Stimulated activated CD4-positive, alpha-beta T cell treated with anti-CD3 and anti-CD28 coated beads, Interleukin-1b, Interleukin-23, amount 100 ng/mL, for 1 hour (primary cell): Measurements from ENCODE around the gene TEN1.
A peak's percentile ranks its signal among the peaks of the same experiment; 100 is the strongest.

Experiments used
- DNase-seq, 2 donors: peaks; one replicate each; pipeline ENCODE4 v3.0.0-alpha.2; 2020; ENCODE audit warnings: low read depth in 2 of 2

The TEN1 gene

DNA sequence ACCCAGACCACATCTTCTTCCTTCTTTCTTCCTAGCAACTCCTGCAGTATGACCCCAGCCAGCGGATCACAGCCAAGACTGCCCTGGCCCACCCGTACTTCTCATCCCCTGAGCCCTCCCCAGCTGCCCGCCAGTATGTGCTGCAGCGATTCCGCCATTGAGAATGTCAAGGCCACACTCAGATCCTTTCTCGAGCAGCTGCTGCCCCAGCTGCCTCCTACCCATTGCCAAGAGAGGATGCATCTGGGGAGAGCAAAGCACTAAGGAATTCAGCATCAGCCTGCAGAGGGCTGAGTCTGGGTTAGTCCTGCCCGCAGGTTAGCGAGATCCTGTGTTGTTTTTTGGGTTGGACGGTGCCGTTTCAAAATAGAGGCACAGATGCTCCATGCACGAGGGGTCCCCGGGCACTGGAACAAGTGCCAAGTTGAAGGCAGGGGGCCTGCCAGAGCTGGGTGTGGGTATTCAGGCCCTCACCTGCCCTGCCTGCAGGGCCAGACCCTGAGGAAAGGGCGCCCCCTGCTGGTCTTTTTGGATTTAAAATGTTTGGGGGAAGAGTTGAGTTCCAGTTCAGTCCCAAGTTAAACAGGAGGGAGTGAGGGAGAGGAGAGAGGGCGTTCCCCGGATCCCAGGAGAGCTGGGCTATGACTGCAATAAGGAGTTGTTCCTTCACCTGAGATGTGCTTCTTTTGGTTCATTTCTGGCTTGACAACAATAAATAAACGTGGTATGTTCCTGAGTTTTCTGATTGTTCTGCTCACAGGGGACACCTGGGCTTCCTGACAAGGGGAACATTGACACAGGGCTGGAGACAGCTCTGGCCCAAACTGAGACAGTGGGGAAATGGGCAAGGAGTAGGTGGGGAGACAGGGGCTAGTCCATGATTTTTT, 26.5 kb downstream of the TEN1 start:
- DNase-seq: peak; percentile 64 to 81

DNA sequence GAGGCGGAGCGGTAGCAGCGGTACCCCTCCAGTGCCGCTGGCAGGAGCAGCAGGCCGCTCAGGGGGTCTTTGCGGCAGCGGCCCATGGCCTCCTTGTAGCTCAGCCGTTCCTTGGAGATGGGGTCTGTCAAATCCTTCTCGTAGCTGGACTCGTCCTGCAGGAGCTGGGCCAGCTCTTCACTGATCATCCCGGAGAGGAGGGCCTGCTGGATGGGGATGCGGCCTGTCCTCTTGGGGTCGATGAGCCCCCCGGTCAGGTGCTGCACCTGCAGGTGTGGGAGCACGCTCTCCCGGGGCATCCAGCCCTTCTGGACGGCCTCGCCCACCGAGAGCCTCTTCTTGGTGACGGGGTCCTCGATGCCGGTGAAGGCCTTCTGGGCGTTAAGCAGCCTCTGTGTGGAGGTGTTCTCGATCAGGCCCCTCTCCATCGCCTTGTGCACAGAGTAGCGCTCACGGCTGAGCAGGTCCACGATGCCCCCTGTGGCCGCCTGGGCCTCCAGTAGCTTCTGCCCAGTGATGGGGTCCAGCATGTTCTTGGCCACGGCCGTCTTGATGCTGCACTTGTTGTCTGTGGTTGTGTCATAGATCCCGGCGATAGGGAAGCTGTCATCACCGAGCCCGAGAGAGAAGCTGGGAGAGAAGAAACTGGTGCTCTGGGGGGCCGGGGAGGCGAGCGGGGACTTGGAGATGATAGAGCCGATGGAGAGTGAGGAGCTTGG, 28.2 kb downstream of the TEN1 start:
- no peak for DNase-seq

DNA sequence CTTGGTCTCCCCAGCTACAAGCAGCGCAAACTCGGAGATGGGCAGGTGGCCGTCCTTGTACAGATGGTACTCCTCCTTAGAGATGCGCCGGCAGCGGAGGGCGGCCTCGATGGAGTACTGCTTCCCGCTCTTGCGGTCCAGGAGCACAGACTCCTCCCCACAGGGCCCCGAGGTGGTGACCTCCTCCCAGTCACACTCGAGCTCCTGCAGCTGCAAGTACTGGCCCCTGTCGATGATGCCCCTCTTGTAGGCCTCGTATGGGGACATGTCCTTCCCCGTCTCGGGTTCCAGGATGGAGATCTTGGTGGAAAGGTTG, 28.8 kb downstream of the TEN1 start:
- DNase-seq: no peak

DNA sequence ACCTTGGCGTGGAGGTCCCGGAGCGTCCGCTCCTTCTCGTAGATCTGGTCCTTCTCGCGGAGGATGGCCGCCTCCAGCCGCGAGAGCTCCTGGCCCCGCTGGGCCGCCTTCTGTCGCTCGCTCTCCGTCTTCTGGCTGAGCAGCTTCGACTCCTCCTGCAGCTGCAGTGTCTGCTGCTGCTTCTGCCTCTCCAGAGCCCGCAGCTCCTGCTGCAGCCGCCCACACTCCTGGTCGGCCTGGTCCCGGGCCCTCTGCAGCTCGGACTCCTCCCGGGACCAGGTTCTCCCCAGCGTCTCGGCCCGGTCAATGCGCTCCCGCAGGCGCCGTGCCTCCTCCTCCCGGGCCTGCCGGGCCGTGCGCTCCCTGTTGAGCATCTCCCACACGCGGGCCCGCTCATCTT, 29.2 kb downstream of the TEN1 start:
- no peak for DNase-seq

DNA sequence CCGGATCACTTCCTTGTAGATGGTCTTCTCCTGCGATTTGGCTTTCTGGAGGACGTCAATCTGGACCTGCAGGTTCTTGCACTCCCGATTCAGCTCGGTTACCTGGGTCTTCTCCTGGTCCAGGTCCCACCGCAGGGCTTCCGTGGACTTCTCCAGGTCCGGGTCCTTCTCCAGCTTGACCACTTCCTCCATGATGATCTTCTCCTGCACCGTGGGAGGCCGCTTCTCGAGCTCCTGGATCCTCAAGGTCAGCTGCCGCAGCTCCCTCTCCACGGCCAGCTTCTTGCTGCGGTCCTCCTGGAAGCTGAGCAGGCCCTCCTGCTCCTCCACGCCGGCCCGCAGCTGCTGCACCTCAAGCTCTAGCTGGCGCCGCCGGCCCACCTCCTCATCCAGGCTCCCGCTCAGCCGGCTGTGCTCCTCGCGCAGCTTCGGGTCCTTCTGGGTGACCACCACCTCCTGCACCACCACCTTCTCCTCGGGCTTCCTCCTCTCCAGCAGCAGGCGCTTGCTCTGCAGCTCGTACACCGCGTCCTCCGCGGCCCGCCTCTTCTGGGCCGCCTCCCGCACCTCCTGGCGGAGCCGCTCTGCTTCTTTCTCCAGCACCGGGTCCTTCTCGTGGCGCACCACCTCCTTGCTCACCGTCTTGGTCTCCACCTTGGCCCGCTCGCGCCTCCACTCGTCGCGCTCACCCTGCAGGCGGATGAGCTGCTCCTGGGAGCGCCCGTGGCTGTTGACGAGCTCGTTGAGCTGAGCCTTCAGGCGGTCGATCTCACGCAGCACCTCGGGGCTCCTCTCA, 29.8 kb downstream of the TEN1 start:
- no peak for DNase-seq

DNA sequence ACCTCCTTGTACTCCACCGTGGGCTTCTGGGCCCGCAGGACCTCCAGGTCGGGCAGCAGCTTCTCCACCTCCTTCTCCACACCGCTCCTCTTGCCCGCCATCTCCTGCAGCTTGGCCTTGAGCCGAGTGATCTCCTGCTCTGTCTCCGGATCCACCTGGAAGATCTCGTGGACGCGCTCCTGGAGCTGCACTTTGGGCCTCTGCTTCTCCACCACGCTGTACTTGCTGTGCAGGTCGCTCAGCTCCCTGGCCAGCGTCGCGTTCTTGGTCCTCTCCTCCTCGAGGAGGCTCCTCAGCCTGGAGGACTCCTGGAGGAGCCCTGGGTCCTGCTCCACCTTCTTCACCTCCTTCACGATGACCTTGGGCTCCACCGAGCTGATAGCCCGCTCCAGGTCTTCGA, 30.4 kb downstream of the TEN1 start:
- DNase-seq: no peak

DNA sequence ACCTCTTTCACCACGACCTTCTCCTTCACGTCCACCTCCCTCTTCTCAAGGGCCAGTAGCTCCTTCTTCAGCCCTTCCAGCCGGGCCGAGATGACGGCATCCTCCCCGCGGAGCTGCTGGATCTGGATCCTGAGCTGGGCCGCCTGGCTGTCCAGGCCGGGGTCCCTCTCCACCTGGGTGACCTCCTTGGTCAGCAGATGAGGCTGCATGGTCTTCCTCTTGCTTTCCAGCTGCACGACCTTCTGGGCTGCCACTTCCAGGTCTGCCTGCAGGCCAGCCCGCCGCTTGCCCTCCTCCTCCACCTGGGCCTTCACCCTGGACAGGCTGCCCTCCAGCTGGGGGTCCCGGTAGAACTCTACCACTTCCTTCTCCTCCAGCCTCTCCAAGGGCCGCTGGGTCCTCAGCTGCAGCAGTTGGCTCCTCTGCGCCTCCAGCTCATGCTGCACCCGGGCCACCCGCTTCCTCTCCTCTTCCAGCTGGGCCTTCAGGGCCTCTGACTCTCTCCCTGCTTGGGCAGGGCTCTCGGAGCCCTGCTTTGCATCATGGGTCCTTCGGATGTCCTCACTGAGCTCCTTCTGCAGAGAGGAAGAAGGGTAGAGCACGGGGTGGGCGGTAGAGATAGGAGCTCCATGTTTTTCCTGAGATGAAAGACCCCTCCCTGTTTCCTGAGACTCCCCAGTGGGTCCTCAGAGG, 31.1 kb downstream of the TEN1 start:
- DNase-seq: no peak

DNA sequence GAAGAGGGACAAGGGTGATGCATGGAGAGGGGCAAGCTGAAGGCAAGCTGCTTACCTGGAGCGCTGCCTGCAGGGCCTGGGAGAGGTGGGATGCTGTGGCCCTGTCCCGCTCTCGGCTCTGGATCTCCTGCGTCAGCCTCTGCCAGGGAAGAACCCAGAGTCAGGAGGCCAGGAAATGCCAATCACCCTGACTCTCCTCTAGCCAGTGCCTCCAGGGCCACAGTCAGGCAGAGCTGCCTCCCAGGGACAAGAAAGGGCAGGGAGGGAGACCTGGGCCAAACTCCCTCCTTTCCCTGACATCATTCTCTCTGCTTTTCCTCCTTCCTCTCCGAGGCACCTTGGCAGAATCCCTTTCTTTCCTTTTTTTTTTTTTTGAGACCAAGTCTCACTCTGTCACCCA, 32.9 kb downstream of the TEN1 start:
- DNase-seq: no peak

DNA sequence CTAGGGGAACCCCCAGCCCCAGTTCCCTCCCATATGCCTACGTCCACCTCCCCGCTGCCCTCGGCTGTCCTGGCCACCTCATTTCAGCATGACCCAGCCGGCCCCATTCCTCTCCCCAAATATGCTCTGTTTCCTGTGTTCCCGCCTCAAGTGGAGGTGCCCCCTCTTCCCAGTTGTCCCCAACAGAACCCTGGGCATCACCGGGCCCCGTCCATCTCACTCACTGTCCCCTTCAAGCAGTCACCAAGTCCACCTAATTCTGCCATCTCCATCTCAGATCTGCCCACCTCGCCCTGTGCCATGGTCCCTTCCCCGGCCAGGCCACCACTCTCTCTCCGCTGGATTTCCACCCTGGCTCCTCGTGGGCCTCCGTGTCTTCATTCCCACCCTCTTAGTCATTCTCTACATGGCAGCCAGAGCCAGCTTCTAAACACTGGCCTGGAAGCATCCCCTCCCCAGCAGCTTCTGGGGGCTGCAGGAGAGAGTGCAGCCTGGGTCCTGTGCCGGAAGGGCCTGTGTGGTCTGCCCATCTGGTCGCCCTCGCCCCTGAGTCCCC, 34.4 kb downstream of the TEN1 start:
- DNase-seq: no peak

DNA sequence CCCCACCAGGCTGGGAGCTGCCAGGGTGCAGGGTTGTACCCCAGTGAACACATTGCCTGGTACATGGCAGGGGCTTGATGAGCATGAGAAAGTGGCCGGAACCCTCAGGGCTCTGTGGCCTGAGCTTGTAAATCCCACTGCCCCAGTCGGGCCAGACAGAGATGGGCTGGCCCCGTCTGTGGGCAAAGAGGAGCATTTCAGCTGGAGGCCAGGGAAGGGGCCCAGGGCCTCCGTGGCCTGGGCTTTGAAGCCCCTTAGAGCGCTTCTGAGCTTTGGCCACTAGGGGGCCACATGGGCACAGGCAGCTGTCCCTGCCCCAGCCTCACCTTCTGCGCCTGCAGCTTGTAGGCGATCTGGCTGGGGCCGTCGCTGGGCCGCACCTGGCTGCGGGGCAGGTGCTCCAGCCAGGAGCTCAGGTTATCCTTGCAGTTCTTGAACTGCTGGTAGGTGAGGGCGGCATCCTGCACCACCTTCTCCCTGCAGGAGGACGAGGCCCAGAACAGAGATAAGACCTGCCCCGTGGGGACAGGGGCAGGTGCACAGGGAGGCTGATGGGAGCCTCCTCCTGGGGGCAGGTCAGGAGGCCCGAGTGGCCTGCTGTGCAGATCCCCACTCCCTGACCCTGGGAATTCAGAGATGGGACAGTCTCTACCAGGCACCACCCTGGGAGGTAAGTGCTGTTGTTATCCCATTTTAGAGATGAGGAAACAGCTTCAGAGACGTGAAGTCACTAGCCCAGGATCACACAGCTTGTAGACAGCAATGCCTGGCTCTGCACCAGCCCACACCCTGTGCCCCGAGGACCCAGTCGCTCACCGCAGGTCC, 35.3 kb downstream of the TEN1 start:
- DNase-seq: peak; percentile 45 to 58

DNA sequence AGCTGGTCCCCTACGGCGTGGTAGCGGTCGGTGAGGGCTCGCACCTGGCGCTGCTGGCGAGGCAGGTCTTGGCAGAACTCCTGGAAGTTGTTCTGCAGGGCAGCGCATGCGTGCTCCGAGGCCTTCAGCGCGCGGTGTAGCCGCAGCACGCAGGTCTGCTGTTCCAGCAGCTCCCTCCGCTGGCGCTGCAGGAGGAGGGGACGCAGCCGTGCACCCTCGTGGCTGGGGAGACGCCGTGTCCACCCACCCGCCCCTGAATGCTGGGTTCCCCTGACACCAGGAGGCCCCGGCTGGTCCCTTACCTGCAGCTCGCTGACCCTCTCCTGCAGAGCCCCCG, 35.9 kb downstream of the TEN1 start:
- no peak for DNase-seq

DNA sequence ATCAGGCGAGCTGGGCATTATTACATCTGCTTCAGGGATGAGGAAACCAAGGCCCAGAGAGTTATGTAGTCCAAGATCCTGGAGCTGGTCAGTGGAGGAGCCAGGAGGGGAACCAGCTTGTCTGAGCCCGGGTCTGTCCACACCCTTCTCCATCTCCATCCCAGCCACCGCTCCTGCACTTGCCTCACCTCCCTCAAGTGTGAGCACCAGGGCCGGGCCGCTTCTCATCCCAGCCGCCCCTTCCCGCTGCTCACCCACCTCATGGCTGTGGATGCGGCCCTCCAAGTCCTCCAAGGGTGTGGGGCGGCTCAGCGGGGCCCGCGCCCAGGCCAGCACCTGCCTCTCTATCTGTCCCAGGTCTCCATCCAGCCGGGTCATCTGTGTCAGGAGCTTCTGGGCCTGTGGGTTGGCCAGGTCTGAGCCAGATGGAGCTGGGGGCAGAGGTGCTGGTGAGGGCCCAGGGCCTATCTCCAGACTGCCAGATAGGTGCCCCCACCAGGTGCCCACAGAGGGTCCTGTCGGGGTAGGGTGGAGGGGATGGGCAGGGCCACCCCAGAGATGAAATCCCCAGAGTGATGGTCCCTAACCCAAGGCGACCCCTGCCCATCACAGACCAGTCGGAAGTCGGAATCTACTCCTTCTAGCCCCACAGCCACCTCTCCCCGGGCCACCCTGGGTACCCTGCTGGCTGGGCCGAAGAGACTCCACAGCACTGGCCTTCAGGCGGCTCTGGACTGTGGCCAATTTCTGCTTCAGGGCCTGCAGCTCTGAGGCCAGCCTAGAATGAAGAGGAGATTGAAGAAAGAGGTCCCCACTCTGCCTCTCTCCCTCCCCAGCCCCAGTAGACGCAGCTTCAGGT, 38.7 kb downstream of the TEN1 start:
- no peak for DNase-seq

DNA sequence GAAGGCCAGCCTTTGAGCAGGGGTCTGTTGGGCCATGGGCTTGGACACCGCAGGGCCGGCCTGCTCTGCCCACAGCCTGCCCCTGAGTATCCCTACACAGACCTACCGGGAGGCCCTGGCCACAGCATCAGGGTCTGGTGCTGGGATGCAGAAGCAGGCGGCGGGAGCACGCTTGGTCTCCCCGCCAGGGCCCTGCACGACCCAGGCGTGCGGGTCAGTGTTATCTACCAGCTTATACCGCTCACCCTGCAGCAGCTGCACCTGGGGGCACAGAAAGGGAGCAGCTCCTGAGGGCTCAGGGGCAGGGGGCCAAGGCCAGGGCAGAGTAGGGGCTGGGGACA, 39.3 kb downstream of the TEN1 start:
- no peak for DNase-seq

DNA sequence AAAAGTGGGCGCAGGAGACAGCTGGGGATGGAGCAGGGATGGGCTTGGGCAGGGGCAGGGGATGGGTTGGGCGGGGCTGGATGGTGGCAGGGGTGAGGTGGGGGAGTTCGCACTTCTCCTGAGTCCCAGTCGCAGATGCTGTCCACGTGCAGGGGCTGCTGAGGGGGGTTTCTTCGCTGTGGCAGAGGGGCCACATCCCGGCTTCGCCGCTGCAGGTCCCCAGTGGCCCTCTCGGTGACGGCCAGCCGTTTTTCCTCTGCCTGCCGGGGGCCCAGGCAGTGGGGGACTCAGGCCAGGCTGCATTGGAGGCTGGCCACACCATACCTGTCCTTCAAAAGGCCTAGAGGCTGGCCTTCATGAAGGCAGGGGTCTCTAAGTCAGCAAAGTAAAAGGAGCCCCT, 39.8 kb downstream of the TEN1 start:
- DNase-seq: no peak

DNA sequence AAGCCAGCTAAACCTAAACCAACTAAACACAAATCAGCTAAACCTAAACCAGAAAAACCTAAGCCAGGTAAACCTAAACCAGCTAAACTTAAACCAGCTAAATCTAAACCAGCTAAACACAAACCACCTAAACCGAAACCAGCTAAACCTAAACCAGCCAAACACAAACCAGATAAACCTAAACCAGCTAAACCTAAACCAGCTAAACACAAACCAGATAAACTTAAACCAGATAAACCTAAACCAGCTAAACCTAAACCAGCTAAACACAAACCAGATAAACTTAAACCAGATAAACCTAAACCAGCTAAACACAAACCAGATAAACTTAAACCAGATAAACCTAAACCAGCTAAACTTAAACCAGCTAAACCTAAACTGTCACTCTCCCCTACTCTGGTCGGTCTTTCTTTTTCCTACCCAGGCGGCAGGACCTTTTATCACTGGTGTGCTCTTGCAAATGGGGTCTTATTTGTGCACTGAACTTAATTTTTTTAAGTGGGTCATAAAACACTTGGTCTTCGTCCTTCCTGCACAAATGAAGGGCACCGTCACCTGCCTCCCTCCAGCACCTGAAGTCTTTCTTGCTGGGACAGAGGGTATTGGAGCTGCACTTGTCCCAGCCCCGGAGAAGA, 40.9 kb downstream of the TEN1 start:
- no peak for DNase-seq

DNA sequence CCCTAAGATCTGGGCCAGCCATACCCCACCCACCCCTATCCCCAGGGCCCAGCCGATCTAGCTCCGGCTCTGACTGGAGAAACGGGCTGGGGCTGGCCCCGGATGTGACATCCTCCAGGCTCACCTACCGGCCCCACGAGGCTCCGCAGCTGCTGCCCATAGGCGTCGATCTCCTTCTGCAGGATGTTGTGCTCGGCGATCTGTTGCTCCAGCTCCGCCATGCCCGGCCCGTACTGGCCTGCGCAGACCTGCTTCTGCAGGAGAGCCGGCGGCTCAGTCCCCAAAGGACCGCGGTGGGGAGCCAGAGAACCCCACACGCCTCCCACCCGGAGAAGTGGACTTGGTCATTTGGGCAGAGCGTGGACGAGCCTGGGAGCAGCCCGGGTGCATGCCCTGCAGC, 43.2 kb downstream of the TEN1 start:
- no peak for DNase-seq

DNA sequence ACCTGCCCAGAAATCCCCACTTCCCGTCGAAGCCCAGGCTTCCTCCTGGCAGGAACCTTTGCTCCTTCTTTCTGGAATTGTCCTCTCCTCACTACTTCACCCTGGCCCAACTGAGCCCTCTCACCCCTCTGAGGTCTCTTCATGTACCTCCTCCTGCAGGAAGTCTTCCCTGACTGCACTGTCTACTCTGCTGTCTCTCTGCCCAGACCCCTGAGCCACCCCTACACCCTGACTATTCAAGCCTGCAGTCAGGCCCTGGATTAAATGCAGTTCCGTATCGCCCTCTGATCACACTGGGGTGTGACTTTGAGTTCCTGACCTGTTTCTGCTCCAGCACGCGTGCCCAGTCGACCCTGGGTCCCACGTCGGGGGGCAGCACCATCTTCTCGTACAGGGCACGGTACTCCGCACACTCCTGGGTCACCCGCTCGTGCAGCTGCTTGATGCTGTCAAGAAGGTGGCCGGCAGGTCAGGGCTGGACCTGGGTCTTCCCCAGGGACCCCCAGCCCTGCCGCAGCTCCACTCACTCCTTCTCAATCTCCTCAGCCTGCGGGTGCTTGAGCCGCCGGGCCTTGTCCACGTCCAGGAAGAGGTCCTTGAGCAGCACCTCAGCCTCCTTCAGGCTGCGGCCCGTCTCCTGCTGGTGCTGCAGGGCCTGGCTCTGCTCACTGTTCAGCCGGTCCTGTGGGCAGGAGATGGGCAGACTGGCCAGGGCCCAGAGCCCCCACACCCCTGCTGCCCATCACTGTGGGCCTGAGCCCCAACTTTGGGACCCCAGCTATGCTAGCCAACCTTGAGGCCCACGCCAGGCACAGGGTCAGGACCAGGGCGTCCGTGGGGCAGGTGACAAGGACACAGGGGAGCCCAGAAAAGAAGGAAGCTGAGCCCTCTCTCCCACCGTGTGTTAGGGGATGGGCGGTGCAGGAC, 44.2 kb downstream of the TEN1 start:
- no peak for DNase-seq

DNA sequence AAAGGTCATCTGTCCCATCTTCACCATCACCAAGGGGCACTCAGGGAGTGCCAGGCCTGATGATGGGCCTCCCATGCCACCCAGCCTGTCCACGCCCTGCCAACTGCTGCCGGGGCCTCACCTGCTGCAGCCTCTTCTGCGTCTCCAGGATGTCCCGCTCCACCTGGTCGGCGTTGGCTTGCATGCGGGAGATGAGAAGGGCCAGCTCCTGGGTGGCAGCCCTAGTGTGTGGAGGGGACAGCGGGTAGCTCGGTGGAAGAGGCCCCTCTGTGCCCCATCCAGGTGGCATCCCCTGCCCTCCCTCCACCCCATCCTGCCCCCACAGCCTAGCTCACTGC, 44.8 kb downstream of the TEN1 start:
- no peak for DNase-seq

DNA sequence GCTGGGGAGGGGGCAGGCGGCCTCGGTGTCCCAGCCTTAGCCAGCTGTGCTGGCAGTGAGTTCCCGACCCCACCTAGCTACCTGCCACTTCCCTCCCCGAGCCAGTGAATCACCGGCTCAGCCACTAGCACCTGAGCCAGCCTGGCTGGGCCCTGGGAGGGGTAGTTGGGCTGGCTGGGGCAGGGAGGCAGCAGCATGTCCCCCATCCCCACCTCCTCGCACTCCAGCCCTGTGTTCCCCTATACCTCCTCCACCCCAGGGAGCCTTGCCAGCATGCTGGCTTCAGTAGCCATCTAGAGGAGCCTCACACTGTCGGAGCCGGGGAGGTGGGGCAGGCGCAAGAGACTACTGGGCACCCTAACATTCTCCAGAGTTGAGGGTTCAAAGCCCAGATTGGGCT, 45.3 kb downstream of the TEN1 start:
- no peak for DNase-seq
